ENCODE data around the gene PRR30.

GRCh38 chr2:27152102-27152795 lies 13.0 kb upstream of the PRR30 start:
- TF ChIP-seq CTCF (IDR thresholded peaks at IDR 0.05 in 4 of 5, conservative IDR thresholded peaks at IDR 0.05 in 1 of 5) (no peak), POLR2A (IDR thresholded peaks at IDR 0.05) (no peak)
